Ishikawa (cell line): ENCODE results near the gene SERP1.

ENCODE experiments used
- CEBPB ChIP-seq: IDR thresholded peaks from 2 replicates; pipeline ENCODE4 v1.6.1; 2012
- CREB1 ChIP-seq: IDR thresholded peaks from 2 replicates; pipeline ENCODE4 v1.6.1; 2012; ENCODE audit warnings: low read depth
- EGR1 ChIP-seq: IDR thresholded peaks from 2 replicates; pipeline ENCODE4 v1.6.1; 2012
- EP300 ChIP-seq: IDR thresholded peaks from 2 replicates; pipeline ENCODE4 v1.6.1; 2012; ENCODE audit warnings: borderline replicate concordance
- FOXM1 ChIP-seq: IDR thresholded peaks from 2 replicates; pipeline ENCODE4 v1.6.1; 2012; ENCODE audit warnings: low read depth, borderline replicate concordance
- MAX ChIP-seq: IDR thresholded peaks from 2 replicates; pipeline ENCODE4 v1.6.1; 2012
- NFIC ChIP-seq: IDR thresholded peaks from 2 replicates; pipeline ENCODE4 v1.6.1; 2012
- RAD21 ChIP-seq: IDR thresholded peaks from 2 replicates; pipeline ENCODE4 v1.6.1; 2012; ENCODE audit warnings: low read depth
- REST ChIP-seq: IDR thresholded peaks from 2 replicates; pipeline ENCODE4 v1.6.1; 2012; ENCODE audit warnings: low read depth, mild to moderate bottlenecking
- TAF1 ChIP-seq: IDR thresholded peaks from 2 replicates; pipeline ENCODE4 v1.6.1; 2012; ENCODE audit warnings: low read depth, mild to moderate bottlenecking
- TCF12 ChIP-seq: IDR thresholded peaks from 2 replicates; pipeline ENCODE4 v1.6.1; 2012; ENCODE audit warnings: low read depth
- TEAD4 ChIP-seq: IDR thresholded peaks from 2 replicates; pipeline ENCODE4 v1.6.1; 2012
- USF1 ChIP-seq: IDR thresholded peaks from 2 replicates; pipeline ENCODE4 v1.6.1; 2012
- YY1 ChIP-seq: IDR thresholded peaks from 2 replicates; pipeline ENCODE4 v1.6.1; 2012; ENCODE audit warnings: low read depth
- ZBTB7A ChIP-seq: IDR thresholded peaks from 2 replicates; pipeline ENCODE4 v1.6.1; 2012; ENCODE audit warnings: low read depth

Gene SERP1

GRCh38 chr3:150556792-150557191, 10.5 kb upstream of the SERP1 start:
- TF ChIP-seq REST: no peak
- no peak for TF ChIP-seq TCF12
- no peak for TF ChIP-seq FOXM1
- no peak for TF ChIP-seq TAF1
- no peak for TF ChIP-seq NFIC
- no peak for TF ChIP-seq CREB1
- no peak for TF ChIP-seq MAX
- no peak for TF ChIP-seq TEAD4
- TF ChIP-seq EP300: no peak
- TF ChIP-seq ZBTB7A: no peak
- TF ChIP-seq EGR1: no peak
- TF ChIP-seq USF1: no peak

- no peak for TF ChIP-seq FOXM1
- no peak for TF ChIP-seq ZBTB7A
- TF ChIP-seq EGR1: no peak
- no peak for TF ChIP-seq TCF12
- TF ChIP-seq USF1: no peak
- TF ChIP-seq NFIC: no peak
- TF ChIP-seq YY1: no peak
- no peak for TF ChIP-seq RAD21
- TF ChIP-seq TAF1: no peak
These were observed 9.7 kb upstream of the SERP1 start for GRCh38 chr3:150555859-150556436.

- TF ChIP-seq TEAD4 (no peak), NFIC (no peak), MAX (no peak), REST (no peak), EGR1 (no peak), USF1 (no peak), EP300 (no peak), CEBPB (no peak)
These were observed 897 bp upstream of the SERP1 start for GRCh38 chr3:150547045-150547741.

- TF ChIP-seq TEAD4 (no peak), ZBTB7A (peak; percentile 73), TCF12 (0 out of 2 replicates have a peak, but pooled peaks have one; percentile 12), REST (no peak)
These were observed 674 bp downstream of the SERP1 start for GRCh38 chr3:150545419-150546225.
